HCT116 (cell line): ENCODE measurements around the gene MYO16. TPM values are rescaled to one million over a fixed set of nuclear protein-coding genes. Genes with fewer than 3 reads are reported as not detected.
A peak's percentile ranks its signal among the peaks of the same experiment; 100 is the strongest.

Source experiments
- ATAC-seq: fragments of 200-7000 bp; cut with Tn5 transposase; 2 replicates; pipeline ENCODE4 v1.9.1; 2020; ENCODE audit warnings: mild to moderate bottlenecking, moderate library complexity
- BruUV-seq: library from RNA; stranded (reverse); fragments of 400-500 nt; replicated peaks from 2 replicates; lab custom pipeline; 2021; lab: Mats Ljungman, UMichigan
- CTCF ChIA-PET: fragments of 300-600 bp; sonication (Branson Sonifier 250); formaldehyde crosslinking; loops from one replicate; lab custom pipeline; 2021; ENCODE audit warnings: antibody characterized with exemption; lab: Charles Lee
- POLR2A ChIA-PET: fragments of 300-600, 350-600 bp; sonication (Branson Sonifier 250); formaldehyde crosslinking; loops from one replicate; lab custom pipeline; 2021; ENCODE audit warnings: antibody characterized with exemption; lab: Charles Lee
- RAD21 ChIA-PET, 2 experiments: fragments of 300-600 bp; sonication (Branson Sonifier 250); formaldehyde crosslinking; loops; one replicate each; lab custom pipeline; 2023; ENCODE audit warnings: low total read pairs in 2 of 2; ENCODE audit not compliant: uncharacterized antibody in 2 of 2, unreplicated experiment in 2 of 2, low non-redundant PET in 1 of 2; lab: Charles Lee
- DNase-seq: peaks from one replicate; pipeline ENCODE4 v3.0.0-alpha.2; 2010; ENCODE audit warnings: low read depth, low spot score
- H2AFZ ChIP-seq: fragments of 200-600 bp; shearing (Covaris generic), sonication (generic); 2 replicates; pipeline ENCODE4 v1.6.1; 2017; ENCODE audit warnings: low read depth, mixed run types, mixed read lengths, antibody characterized with exemption, low read length; ENCODE audit not compliant: poor library complexity, severe bottlenecking
- H3K27ac ChIP-seq: 2 replicates; pipeline ENCODE4 v1.5.1; 2012; ENCODE audit warnings: low read depth, low read length
- H3K27me3 ChIP-seq: fragments of 200-600 bp; sonication (generic); 2 replicates; pipeline ENCODE4 v1.6.1; 2016; ENCODE audit warnings: mixed run types, low read length, mixed read lengths; ENCODE audit not compliant: insufficient read depth
- H3K36me3 ChIP-seq, 2 experiments: fragments of 200-500 bp in 1 of 2; fragments of 200-600 bp in 1 of 2; sonication (Bioruptor generic) in 1 of 2; sonication (generic) in 1 of 2; 2 replicates each; pipeline versions ENCODE4 v1.5.1 to v1.6.1; 2014 to 2016; ENCODE audit warnings: low read length in 2 of 2, inconsistent platforms in 1 of 2, mixed read lengths in 1 of 2, mixed run types in 1 of 2; ENCODE audit not compliant: insufficient read depth in 2 of 2, control insufficient read depth in 1 of 2
- H3K4me1 ChIP-seq, 2 experiments: fragments of 200-600 bp in 1 of 2; sonication (generic) in 1 of 2; 2 replicates each; pipeline versions ENCODE4 v1.5.1 to v1.6.1; 2012 to 2017; ENCODE audit warnings: low read length in 2 of 2, inconsistent platforms in 1 of 2, mild to moderate bottlenecking in 1 of 2, mixed read lengths in 1 of 2, mixed run types in 1 of 2, moderate library complexity in 1 of 2; ENCODE audit not compliant: insufficient read depth in 2 of 2, control insufficient read depth in 1 of 2
- H3K4me2 ChIP-seq: fragments of 200-600 bp; sonication (generic); 2 replicates; pipeline ENCODE4 v1.6.1; 2017; ENCODE audit warnings: mixed run types, low read length, mixed read lengths
- H3K4me3 ChIP-seq, 2 experiments: fragments of 200-600 bp in 1 of 2; sonication (generic) in 1 of 2; replicated peaks in 1 of 2; 2 replicates each; pipeline ENCODE4 v1.5.1; 2011 to 2016; ENCODE audit warnings: low read length in 2 of 2, control low read depth in 1 of 2, low read depth in 1 of 2, mild to moderate bottlenecking in 1 of 2, mixed read lengths in 1 of 2, mixed run types in 1 of 2
- H3K79me2 ChIP-seq: fragments of 200-600 bp; sonication (generic); 2 replicates; pipeline ENCODE4 v1.6.1; 2017; ENCODE audit warnings: mild to moderate bottlenecking, mixed run types, low read length, moderate library complexity, mixed read lengths; ENCODE audit not compliant: insufficient read depth
- H3K9ac ChIP-seq: fragments of 200-600 bp; sonication (generic); 2 replicates; pipeline ENCODE4 v1.6.1; 2016; ENCODE audit warnings: low read length, mixed read lengths
- H3K9me2 ChIP-seq: fragments of 200-600 bp; sonication (generic), shearing (Covaris generic); 2 replicates; pipeline ENCODE4 v1.6.1; 2017; ENCODE audit warnings: mixed run types, mild to moderate bottlenecking, moderate library complexity; ENCODE audit not compliant: insufficient read depth
- H3K9me3 ChIP-seq, 2 experiments: fragments of 200-500 bp in 1 of 2; fragments of 200-600 bp in 1 of 2; sonication (Bioruptor generic) in 1 of 2; sonication (generic) in 1 of 2; 2 replicates each; pipeline ENCODE4 v1.6.1; 2014 to 2017; ENCODE audit warnings: low read length in 2 of 2, mixed read lengths in 2 of 2, inconsistent platforms in 1 of 2, low read depth in 1 of 2, mild to moderate bottlenecking in 1 of 2, mixed run types in 1 of 2, moderate library complexity in 1 of 2; ENCODE audit not compliant: control insufficient read depth in 1 of 2, insufficient read depth in 1 of 2
- H4K20me1 ChIP-seq: fragments of 200-600 bp; sonication (generic), shearing (Covaris generic); 2 replicates; pipeline ENCODE4 v1.6.1; 2017; ENCODE audit warnings: mixed run types, mild to moderate bottlenecking, moderate library complexity; ENCODE audit not compliant: insufficient read depth
- CBX3 ChIP-seq: IDR thresholded peaks from 2 replicates; pipeline ENCODE4 v1.6.1; 2012; ENCODE audit warnings: low read depth
- CEBPB ChIP-seq: IDR thresholded peaks from 2 replicates; pipeline ENCODE4 v1.6.1; 2012; ENCODE audit warnings: low read depth
- EGR1 ChIP-seq: IDR thresholded peaks from 2 replicates; pipeline ENCODE4 v1.6.1; 2012; ENCODE audit warnings: low read depth
- EZH2 ChIP-seq: fragments of 200-600 bp; sonication (generic); IDR thresholded peaks from 2 replicates; pipeline ENCODE4 v1.6.1; 2017; ENCODE audit warnings: antibody characterized with exemption, mixed run types
- EZH2phosphoT487 ChIP-seq: fragments of 200-600 bp; IDR thresholded peaks from 2 replicates; pipeline ENCODE4 v1.6.1; 2018; ENCODE audit warnings: antibody characterized with exemption, borderline replicate concordance
- FOSL1 ChIP-seq: IDR thresholded peaks from 2 replicates; pipeline ENCODE4 v1.6.1; 2012; ENCODE audit warnings: low read depth
- JUND ChIP-seq: IDR thresholded peaks from 2 replicates; pipeline ENCODE4 v1.6.1; 2012
- MAX ChIP-seq: IDR thresholded peaks from 2 replicates; pipeline ENCODE4 v1.6.1; 2012
- POLR2AphosphoS5 ChIP-seq: IDR thresholded peaks from 2 replicates; pipeline ENCODE4 v1.6.1; 2011; ENCODE audit warnings: mild to moderate bottlenecking, low read depth, low read length, moderate library complexity
- RAD21 ChIP-seq: IDR thresholded peaks from 2 replicates; pipeline ENCODE4 v1.6.1; 2012; ENCODE audit warnings: low read depth, mild to moderate bottlenecking
- SIN3A ChIP-seq: IDR thresholded peaks from 2 replicates; pipeline ENCODE4 v1.6.1; 2012; ENCODE audit warnings: low read depth
- SP1 ChIP-seq: IDR thresholded peaks from 2 replicates; pipeline ENCODE4 v1.6.1; 2012; ENCODE audit warnings: low read depth
- intact Hi-C: fragments of 100-400 bp; cut with micrococcal nuclease; formaldehyde crosslinking; loops from 2 replicates; pipeline ENCODE4 v1.10.0; 2022
- total RNA-seq: library from RNA; stranded (reverse); gene quantifications from one replicate; pipeline ENCODE4 v1.2.1, GENCODE V29; 2021; ENCODE audit not compliant: unreplicated experiment
- TF ChIP-seq, protein P1 (sequence below): IDR thresholded peaks from 2 replicates; pipeline ENCODE4 v1.6.1; 2012

MYO16 gene
- total RNA-seq, 1 experiment from 2014 or later = 0.07 TPM

DNA sequence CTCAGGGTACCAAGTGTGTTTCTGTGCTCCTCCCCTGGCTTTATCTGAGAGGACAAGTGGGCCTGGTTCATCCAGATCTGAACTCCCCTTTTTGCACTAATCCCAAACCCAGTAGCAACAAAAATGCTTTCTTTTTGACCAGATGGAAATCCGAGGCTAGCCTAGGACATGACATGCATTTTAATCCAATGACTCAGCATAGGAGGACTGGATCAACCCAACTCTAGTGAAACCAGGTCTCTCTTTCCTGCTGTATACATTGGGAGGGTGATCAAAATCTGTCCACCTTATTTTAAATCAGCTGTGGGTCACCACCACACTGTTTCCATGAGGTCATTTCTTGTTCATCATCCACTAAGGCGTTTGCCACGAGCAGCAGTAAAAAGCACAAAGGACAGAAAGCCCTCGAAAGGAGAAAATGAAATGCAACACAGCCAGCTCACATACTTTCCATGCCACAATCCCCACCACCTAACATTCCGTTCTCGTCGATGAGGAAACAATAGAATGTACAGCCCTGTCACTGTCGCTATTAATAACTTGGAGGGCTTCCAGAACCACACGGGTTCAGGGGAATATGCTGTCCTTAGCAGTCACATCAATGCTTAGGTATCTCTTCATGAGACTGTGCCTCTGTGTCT is 614.0 kb downstream of the MYO16 start:
- peak; percentile 78 for TF ChIP-seq JUND
- no peak for TF ChIP-seq EZH2phosphoT487
- TF ChIP-seq POLR2AphosphoS5 = peak; percentile 43; the same call in 1 of the 2 replicates
- peak; percentile 71 for TF ChIP-seq SP1
- peak; percentile 59; the same call in 1 of the 2 replicates for TF ChIP-seq CBX3
- no peak for TF ChIP-seq EZH2
- TF ChIP-seq SIN3A = no peak; the same call in 1 of the 2 replicates
- TF ChIP-seq, protein P1, sequence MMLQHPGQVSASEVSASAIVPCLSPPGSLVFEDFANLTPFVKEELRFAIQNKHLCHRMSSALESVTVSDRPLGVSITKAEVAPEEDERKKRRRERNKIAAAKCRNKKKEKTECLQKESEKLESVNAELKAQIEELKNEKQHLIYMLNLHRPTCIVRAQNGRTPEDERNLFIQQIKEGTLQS = peak; percentile 33; the same call in 1 of the 2 replicates
- peak; percentile 15; the same call in 1 of the 2 replicates for TF ChIP-seq RAD21
- TF ChIP-seq MAX = peak; percentile 55; the same call in 1 of the 2 replicates
- TF ChIP-seq FOSL1 = peak; percentile 73
- peak; percentile 75 for TF ChIP-seq CEBPB
- peak; percentile 20; the same call in 1 of the 2 replicates for TF ChIP-seq EGR1
- TF ChIP-seq, all 23 proteins: peak for 10

More for the DNA sequence above, 614.0 kb downstream of the MYO16 start:
- ChIA-PET RAD21 (no interaction called here), POLR2A (interaction anchor here (1.4 kb wide), 1 partner anchor 21 kb away, joined by 4 read pairs; no protein-coding TSS in a partner anchor), CTCF (no interaction called here)
- Histone ChIP-seq H3K36me3 (peaks cover 0 to 8% of the 10 kb centered on the region in 2 experiments; a peak in 1 of 4 replicates), H3K9me2 (no peaks in the 10 kb centered on the region), H2AFZ (no peak overlapping the region), H3K4me3 (peak overlapping the region; percentile 20 to 48), H3K79me2 (peaks cover 2% of the 10 kb centered on the region; the same call in 1 of the 2 replicates), H4K20me1 (no peaks in the 10 kb centered on the region), H3K9me3 (peaks cover 0 to 11% of the 10 kb centered on the region in 2 experiments; a peak in 1 of 4 replicates), H3K4me1 (peaks cover 18 to 49% of the 10 kb centered on the region in 2 experiments), H3K4me2 (peak overlapping the region; percentile 80), H3K27ac (peak overlapping the region; percentile 86), H3K9ac (peak overlapping the region; percentile 62), H3K27me3 (no peaks in the 10 kb centered on the region)
- intact Hi-C loops = no loop called here
- DNase-seq (peak; percentile 85), ATAC-seq (peak; percentile 91)
- TSS peak; percentile 60 for BruUV-seq
